ENCODE data around the gene HIVEP3.

The HIVEP3 gene

GRCh38 chr1:41891199-41891896 is 27.4 kb downstream of the HIVEP3 start:
- peak; percentile 96 for DNase-seq

GRCh38 chr1:41890825-41891198 is 27.9 kb downstream of the HIVEP3 start:
- peak; percentile 55 for DNase-seq

- DNase-seq = no peak
Measured at GRCh38 chr1:41889506-41890414, 29.0 kb downstream of the HIVEP3 start.

GRCh38 chr1:41888756-41889155 is 30.0 kb downstream of the HIVEP3 start:
- no peak for DNase-seq

- no peak for DNase-seq
Measured at GRCh38 chr1:41887365-41887764, 31.4 kb downstream of the HIVEP3 start.

- DNase-seq = no peak
Measured at GRCh38 chr1:41884256-41885230, 34.2 kb downstream of the HIVEP3 start.

GRCh38 chr1:41883507-41883906 is 35.2 kb downstream of the HIVEP3 start:
- DNase-seq = no peak

- DNase-seq = peak; percentile 70
Measured at GRCh38 chr1:41882486-41882885, 36.2 kb downstream of the HIVEP3 start.

- peak; percentile 99 for DNase-seq
Measured at GRCh38 chr1:41882068-41882477, 36.6 kb downstream of the HIVEP3 start.

- DNase-seq = peak; percentile 55
Measured at GRCh38 chr1:41880950-41881885, 37.5 kb downstream of the HIVEP3 start.

- peak; percentile 53 for DNase-seq
Measured at GRCh38 chr1:41880261-41880660, 38.5 kb downstream of the HIVEP3 start.

GRCh38 chr1:41879617-41880016 is 39.1 kb downstream of the HIVEP3 start:
- no peak for DNase-seq

- DNase-seq = no peak
Measured at GRCh38 chr1:41878911-41879310, 39.8 kb downstream of the HIVEP3 start.

- DNase-seq = no peak
Measured at GRCh38 chr1:41878495-41878894, 40.2 kb downstream of the HIVEP3 start.

GRCh38 chr1:41876576-41877445 is 41.9 kb downstream of the HIVEP3 start:
- no peak for DNase-seq

- no peak for DNase-seq
Measured at GRCh38 chr1:41875487-41875886, 43.2 kb downstream of the HIVEP3 start.

GRCh38 chr1:41874903-41875411 is 43.8 kb downstream of the HIVEP3 start:
- no peak for DNase-seq

- no peak for DNase-seq
Measured at GRCh38 chr1:41874151-41874719, 44.5 kb downstream of the HIVEP3 start.

- no peak for DNase-seq
Measured at GRCh38 chr1:41872074-41872473, 46.6 kb downstream of the HIVEP3 start.

- no peak for DNase-seq
Measured at GRCh38 chr1:41870076-41870562, 48.6 kb downstream of the HIVEP3 start.
